Measurements from ENCODE around the gene PTPRM.
"Not testable (repeated sequence)": the region's sequence is repeated elsewhere in the genome, so short reads cannot be mapped to it uniquely, and the experiment has no call there.

Gene PTPRM

DNA sequence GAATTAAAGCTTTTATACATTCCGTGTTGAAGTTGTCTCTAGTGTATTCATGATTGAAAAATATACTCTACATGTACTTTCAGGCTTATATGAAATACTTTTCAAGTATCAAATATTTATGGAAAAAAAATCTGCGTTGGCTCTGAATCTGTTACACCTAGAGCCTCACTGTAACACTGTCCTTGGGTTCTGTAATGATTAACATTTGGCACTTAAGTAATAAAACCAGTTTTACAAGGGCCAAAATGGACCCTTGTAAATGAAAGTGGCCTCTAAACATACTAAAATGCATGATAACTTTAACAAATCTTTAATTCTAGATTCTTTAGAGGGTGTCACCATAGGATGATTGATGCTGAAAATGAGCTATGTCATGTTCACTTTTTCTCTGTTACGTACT lies 162.8 kb downstream of the PTPRM start:
- no peak for DNase-seq

DNA sequence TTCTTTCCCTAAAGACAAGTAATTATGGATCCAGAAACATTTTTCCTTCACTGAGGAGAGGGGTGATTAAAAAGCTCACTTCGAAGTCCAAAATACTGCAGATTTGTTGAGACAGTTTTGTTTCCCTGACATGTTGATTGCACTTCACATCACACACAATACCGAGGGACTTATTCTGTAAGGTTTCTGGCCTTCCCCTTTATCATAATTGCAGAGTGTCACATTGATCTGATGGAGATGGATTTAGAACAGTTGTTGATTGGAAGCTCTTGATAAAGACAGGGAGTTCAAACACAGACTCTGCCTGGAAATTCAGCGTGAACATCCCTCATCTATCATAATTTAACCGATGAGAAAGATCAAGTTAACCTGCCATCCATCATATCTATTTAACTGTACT lies 163.6 kb downstream of the PTPRM start:
- no peak for DNase-seq

- DNase-seq, result no peak
These were observed 166.5 kb downstream of the PTPRM start for GRCh38 chr18:7733642-7734041.

DNA sequence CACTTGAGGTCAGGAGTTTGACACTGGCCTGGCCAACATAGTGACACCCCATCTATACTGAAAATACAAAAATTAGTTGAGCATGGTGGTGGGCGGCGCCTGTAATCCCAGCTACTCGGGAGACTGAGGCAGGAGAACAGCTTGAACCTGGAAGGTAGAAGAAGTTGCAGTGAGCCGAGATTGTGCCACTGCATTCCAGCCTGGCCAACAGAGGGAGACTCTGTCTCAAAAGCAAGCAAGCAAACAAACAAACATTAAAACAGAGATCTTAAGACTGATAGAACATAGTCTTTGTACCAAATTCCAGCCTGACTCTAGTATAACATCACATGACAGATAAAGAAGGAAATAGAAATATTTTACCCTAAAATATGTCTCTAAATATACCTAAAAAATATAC lies 168.1 kb downstream of the PTPRM start:
- DNase-seq, result no peak

GRCh38 chr18:7735626-7736175 lies 168.6 kb downstream of the PTPRM start:
- no peak for DNase-seq

DNA sequence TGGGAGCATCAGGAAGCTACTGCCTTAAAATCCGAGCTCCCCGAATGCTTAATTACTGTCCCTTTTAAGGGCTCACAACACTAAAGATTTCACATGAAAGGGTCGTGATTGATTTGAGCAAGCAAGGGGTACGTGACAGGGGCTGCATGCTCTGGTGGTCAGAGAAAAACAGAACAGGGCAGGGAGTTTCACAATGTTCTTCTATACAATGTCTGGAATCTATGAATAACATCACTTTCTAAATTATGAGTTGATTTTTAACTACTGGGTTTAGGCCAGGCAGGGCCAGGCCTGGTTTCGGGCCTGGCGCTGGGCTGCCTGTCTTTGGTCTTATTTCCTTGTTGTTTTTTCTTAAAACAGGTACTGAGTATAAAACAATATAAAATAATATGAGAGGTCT lies 169.4 kb downstream of the PTPRM start:
- DNase-seq, result not testable (repeated sequence)

GRCh38 chr18:7737550-7737949 lies 170.4 kb downstream of the PTPRM start:
- no peak for DNase-seq

GRCh38 chr18:7740821-7741220 lies 173.7 kb downstream of the PTPRM start:
- DNase-seq, result no peak

GRCh38 chr18:7741640-7742039 lies 174.5 kb downstream of the PTPRM start:
- no peak for DNase-seq

- no peak for DNase-seq
These were observed 175.1 kb downstream of the PTPRM start for GRCh38 chr18:7742224-7742623.

- no peak for DNase-seq
These were observed 176.1 kb downstream of the PTPRM start for GRCh38 chr18:7743256-7743655.

DNA sequence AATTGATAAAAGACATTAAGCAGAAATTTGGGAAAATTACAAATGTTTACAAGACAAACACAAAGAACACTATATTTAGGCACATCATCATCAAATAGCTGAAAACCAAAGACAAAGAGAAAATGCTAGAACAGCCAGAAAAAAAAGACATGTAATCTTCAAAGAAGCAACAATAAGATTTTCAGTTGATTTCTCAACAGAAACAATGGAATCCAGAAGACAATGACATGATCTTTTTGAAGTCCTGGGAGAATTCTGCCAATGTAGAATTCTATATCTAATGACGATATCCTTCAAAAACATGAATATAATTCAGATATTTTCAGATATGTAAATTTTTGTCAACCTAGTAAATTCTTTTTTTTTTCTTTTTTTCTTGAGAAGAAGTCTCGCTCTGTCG lies 179.0 kb downstream of the PTPRM start:
- DNase-seq, result no peak

DNA sequence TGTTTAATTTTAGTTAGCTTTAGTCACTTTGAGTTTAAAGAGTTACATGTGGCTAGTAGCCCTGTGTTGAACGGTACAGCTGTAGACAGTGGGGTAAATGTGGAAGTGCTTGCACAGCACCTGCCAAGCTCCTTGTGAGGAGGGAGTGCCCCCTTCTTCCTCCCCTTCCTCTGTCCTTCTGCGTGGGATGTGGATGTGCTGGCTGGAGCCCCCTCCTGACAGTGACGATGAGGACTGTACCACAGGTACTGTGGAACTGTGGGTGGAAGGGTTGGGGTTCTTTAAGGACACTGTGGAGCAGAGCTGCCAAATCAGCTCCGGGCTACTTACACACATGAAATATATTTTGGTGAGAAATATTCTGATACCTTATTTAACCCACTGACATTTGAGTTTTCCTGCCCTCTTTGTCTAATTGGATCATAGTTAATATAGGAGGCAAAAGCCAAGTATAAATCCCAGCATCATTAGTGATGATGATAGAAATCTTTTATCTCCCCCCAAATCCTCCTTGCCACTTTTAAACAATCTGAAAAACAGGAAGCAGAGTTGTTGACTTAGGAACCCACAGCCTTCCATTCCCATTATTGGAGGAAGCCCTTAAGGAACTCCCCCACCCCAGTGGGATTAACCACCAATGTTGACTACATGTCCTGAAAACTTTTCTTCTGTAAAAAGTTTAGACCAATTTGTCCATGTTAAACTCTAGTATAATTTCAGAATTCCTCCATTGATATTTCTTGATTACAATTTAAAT lies 181.3 kb downstream of the PTPRM start:
- peak in 1 of 2 experiments; percentile 27 for DNase-seq

GRCh38 chr18:7749008-7749405 lies 181.9 kb downstream of the PTPRM start:
- no peak for DNase-seq

GRCh38 chr18:7749510-7749981 lies 182.4 kb downstream of the PTPRM start:
- DNase-seq, result no peak

DNA sequence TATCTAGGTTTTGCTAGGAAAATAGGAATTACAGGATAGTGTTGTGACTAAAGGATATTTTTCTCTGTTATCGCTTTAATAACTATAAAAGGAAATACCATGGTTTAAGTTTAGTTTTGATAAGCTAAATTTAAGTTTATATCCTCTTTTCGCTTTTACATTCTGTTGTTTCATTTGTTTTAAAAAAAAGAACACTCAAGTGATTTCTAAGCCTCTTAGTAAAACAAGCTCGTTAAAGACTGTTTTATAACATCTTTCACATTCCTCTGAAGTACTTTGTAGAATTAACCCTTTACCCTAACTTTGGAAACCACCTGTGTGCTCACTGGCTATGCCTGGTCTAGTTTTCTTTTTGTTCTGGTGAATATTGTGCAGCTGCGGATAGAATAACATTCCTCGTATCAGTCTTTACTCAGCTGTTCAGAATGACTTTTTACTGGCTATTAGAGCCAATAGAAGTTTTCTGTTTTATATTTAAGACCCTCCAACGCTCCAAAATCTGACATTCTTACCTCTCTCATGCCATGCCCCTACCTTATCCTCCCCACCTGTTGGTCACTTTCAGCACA lies 183.1 kb downstream of the PTPRM start:
- no peak for DNase-seq

- no peak for DNase-seq
These were observed 183.8 kb downstream of the PTPRM start for GRCh38 chr18:7750966-7751365.

DNA sequence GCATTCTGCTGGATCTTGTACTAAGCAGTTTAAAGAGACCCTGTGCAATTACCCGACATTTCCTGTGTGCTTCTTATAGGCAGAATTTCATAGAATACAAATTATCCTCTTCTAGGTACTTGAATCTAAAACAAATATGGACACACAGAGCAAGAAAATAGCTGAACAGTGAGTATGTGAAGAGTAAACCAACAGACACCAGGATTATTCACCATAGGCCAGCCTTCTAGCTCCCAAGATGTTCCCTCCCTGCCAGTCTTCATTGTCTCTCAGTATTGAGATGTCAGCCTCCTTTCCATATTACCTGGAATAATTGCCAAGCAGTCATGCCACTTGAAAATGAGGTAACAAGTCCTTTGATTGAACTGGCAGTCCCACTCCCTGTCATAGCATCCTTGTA lies 187.1 kb downstream of the PTPRM start:
- DNase-seq, result no peak

- DNase-seq, result no peak
These were observed 187.6 kb downstream of the PTPRM start for GRCh38 chr18:7754725-7755181.

GRCh38 chr18:7755753-7756475 lies 188.8 kb downstream of the PTPRM start:
- no peak for DNase-seq

DNA sequence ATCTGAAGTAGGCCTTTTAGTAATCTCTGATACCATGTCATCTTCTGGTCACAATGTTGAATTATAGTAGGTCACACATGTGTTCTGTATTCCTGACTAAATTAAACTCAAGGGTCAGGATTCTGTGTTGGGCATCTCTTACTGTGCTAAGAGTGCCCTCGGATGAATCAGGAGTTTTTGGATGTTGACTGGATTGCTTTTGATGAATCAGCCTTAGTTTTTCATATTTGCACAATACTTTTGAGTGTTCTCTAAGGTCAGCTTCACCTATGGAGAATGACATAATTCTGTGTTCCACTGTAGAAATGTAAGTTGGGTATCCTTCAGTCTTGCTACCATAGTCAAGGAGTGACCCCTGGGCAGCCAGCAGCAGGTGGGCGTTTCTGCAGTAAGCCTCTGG lies 190.1 kb downstream of the PTPRM start:
- DNase-seq, result no peak

DNA sequence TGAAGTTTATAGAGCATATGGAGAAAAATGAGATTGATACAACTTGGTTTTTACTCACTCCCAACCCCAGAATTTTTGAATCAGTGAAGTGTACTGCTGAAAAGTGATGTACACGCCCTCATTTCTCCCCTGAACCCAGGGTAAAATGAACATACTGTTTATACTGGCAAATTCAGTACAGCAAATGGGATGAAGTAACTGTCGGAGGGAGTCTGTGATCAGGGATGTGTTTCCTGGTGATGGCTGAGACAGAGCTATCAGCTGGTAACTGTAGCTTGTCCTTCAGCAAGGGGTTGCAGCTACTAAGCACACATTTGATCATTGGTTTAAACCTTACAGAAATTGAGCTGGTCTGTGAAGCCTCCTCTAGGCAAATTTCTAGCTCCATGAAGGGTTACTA lies 191.6 kb downstream of the PTPRM start:
- DNase-seq, result no peak
